Measurements from ENCODE around the gene ESRRB.

The ESRRB gene

GRCh38 chr14:76390621-76391020 is 14.7 kb downstream of the ESRRB start:
- peaks cover 0 to 4% of the 10 kb centered on the region in 2 donors for H3K4me1 ChIP-seq (ENCODE audit: control insufficient read depth in 2 of 2, insufficient read depth in 1 of 2, low read depth in 1 of 2, low read length in 2 of 2)

GRCh38 chr14:76391981-76392690 is 16.2 kb downstream of the ESRRB start:
- H3K14ac ChIP-seq (ENCODE audit: low read length), result no peak overlapping the region
- H3K79me1 ChIP-seq (ENCODE audit: low read depth, low read length), result no peaks in the 10 kb centered on the region
- no peak overlapping the region for H3K4me2 ChIP-seq (ENCODE audit: insufficient read depth, low read length, poor library complexity, severe bottlenecking)
- H3K23ac ChIP-seq (ENCODE audit: low read depth, low read length, poor library complexity), result no peak overlapping the region
- peak overlapping the region; percentile 55 for H3K18ac ChIP-seq (ENCODE audit: low read length)
- H3K27me3 ChIP-seq (ENCODE audit: control insufficient read depth in 3 of 3, insufficient read depth in 3 of 3, low read depth in 1 of 3, low read length in 3 of 3), result peaks cover 0 to 17% (median 0%) of the 10 kb centered on the region in 3 experiments
- no peak overlapping the region for H3K4ac ChIP-seq (ENCODE audit: low read length)
- no peak overlapping the region for H4K91ac ChIP-seq (ENCODE audit: low read depth, low read length, poor library complexity)
- H2AFZ ChIP-seq (ENCODE audit: low read length), result no peak overlapping the region
- H2AK5ac ChIP-seq (ENCODE audit: low read depth, low read length), result peak overlapping the region; percentile 32
- no peak overlapping the region for H2BK5ac ChIP-seq (ENCODE audit: low read length)
- H2BK15ac ChIP-seq (ENCODE audit: low read length), result peak overlapping the region; percentile 50
- H2BK120ac ChIP-seq (ENCODE audit: low read depth, low read length), result no peak overlapping the region
- H2BK12ac ChIP-seq (ENCODE audit: low read length), result no peak overlapping the region
- peak overlapping the region; percentile 47 for H3K9ac ChIP-seq (ENCODE audit: low read depth, low read length, poor library complexity)
- H4K8ac ChIP-seq (ENCODE audit: low read depth, low read length), result no peak overlapping the region
- DNase-seq (ENCODE audit: low spot score), result no peak
- H3K4me1 ChIP-seq (ENCODE audit: control insufficient read depth in 2 of 2, insufficient read depth in 1 of 2, low read depth in 1 of 2, low read length in 2 of 2), result peaks cover 0 to 2% of the 10 kb centered on the region in 2 donors
- H3K36me3 ChIP-seq (replicated peaks in 1 of 2; ENCODE audit: control insufficient read depth in 2 of 2, insufficient read depth in 2 of 2, low read length in 2 of 2), result no peaks in the 10 kb centered on the region
- H3K9me3 ChIP-seq (replicated peaks in 1 of 2; ENCODE audit: control insufficient read depth in 2 of 2, insufficient read depth in 1 of 2, low read depth in 1 of 2, low read length in 2 of 2), result no peaks in the 10 kb centered on the region
- no peak overlapping the region for H3K27ac ChIP-seq (replicated peaks; ENCODE audit: low read length)
- H3K4me3 ChIP-seq (ENCODE audit: low read length in 2 of 2), result no peak overlapping the region
- WGBS, 2 donors (ENCODE audit: extremely low coverage in 2 of 2, insufficient read length in 2 of 2, insufficient replicate concordance in 1 of 2), result no CpG with 5 or more reads among the region's 12 CpGs

More at GRCh38 chr14:76390621-76391020, 14.7 kb downstream of the ESRRB start:
- Histone ChIP-seq H3K4ac (ENCODE audit: low read length) (no peak overlapping the region), H3K4me2 (ENCODE audit: insufficient read depth, low read length, poor library complexity, severe bottlenecking) (no peak overlapping the region), H4K8ac (ENCODE audit: low read depth, low read length) (no peak overlapping the region), H3K9me3 (replicated peaks in 1 of 2; ENCODE audit: control insufficient read depth in 2 of 2, insufficient read depth in 1 of 2, low read depth in 1 of 2, low read length in 2 of 2) (no peaks in the 10 kb centered on the region), H2AK5ac (ENCODE audit: low read depth, low read length) (no peak overlapping the region), H2BK5ac (ENCODE audit: low read length) (no peak overlapping the region), H3K9ac (ENCODE audit: low read depth, low read length, poor library complexity) (no peak overlapping the region), H3K18ac (ENCODE audit: low read length) (peak overlapping the region; percentile 5), H2AFZ (ENCODE audit: low read length) (no peak overlapping the region), H2BK15ac (ENCODE audit: low read length) (no peak overlapping the region), H4K91ac (ENCODE audit: low read depth, low read length, poor library complexity) (no peak overlapping the region), H3K79me1 (ENCODE audit: low read depth, low read length) (no peaks in the 10 kb centered on the region), H2BK12ac (ENCODE audit: low read length) (no peak overlapping the region), H3K23ac (ENCODE audit: low read depth, low read length, poor library complexity) (no peak overlapping the region), H3K27me3 (ENCODE audit: control insufficient read depth in 3 of 3, insufficient read depth in 3 of 3, low read depth in 1 of 3, low read length in 3 of 3) (peaks cover 0 to 7% (median 0%) of the 10 kb centered on the region in 3 experiments), H3K14ac (ENCODE audit: low read length) (no peak overlapping the region), H3K27ac (replicated peaks; ENCODE audit: low read length) (no peak overlapping the region), H2BK120ac (ENCODE audit: low read depth, low read length) (no peak overlapping the region), H3K36me3 (replicated peaks in 1 of 2; ENCODE audit: control insufficient read depth in 2 of 2, insufficient read depth in 2 of 2, low read length in 2 of 2) (no peaks in the 10 kb centered on the region), H3K4me3 (ENCODE audit: low read length in 2 of 2) (no peak overlapping the region)
- no peak for DNase-seq (ENCODE audit: low spot score)
- WGBS, 2 donors (ENCODE audit: extremely low coverage in 2 of 2, insufficient read length in 2 of 2, insufficient replicate concordance in 1 of 2), result no CpG with 5 or more reads among the region's 7 CpGs

DNA sequence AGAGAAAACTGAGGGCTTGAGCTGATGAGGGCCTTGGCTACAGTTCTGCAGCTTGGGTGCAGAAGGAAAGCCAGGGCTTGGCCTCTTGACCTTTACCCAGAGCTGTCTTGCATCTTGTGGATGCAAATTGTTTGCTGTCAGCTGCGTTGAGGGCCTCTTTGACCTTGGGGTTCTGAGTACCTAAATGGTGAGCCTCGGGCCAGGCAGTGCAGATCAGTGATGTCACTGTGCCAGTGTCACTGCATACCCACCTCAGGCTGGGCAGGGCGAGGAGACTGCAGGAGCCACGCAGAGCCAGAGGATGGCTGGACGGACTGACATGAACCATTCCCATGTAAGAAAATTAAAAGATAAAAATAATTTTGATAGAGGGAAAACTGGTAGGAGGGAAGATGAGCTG is 18.6 kb downstream of the ESRRB start:
- Histone ChIP-seq H3K23ac (ENCODE audit: low read depth, low read length, poor library complexity) (no peak overlapping the region), H2BK5ac (ENCODE audit: low read length) (no peak overlapping the region), H3K4ac (ENCODE audit: low read length) (peak overlapping the region; percentile 2), H3K4me2 (ENCODE audit: insufficient read depth, low read length, poor library complexity, severe bottlenecking) (no peak overlapping the region), H3K27me3 (ENCODE audit: control insufficient read depth in 3 of 3, insufficient read depth in 3 of 3, low read depth in 1 of 3, low read length in 3 of 3) (peaks cover 0 to 34% (median 0%) of the 10 kb centered on the region in 3 experiments), H3K9ac (ENCODE audit: low read depth, low read length, poor library complexity) (no peak overlapping the region), H3K4me3 (ENCODE audit: low read length in 2 of 2) (no peak overlapping the region), H4K8ac (ENCODE audit: low read depth, low read length) (no peak overlapping the region), H2BK120ac (ENCODE audit: low read depth, low read length) (no peak overlapping the region), H3K79me1 (ENCODE audit: low read depth, low read length) (no peaks in the 10 kb centered on the region), H3K14ac (ENCODE audit: low read length) (peak overlapping the region; percentile 41), H4K91ac (ENCODE audit: low read depth, low read length, poor library complexity) (no peak overlapping the region), H3K36me3 (replicated peaks in 1 of 2; ENCODE audit: control insufficient read depth in 2 of 2, insufficient read depth in 2 of 2, low read length in 2 of 2) (no peaks in the 10 kb centered on the region), H3K18ac (ENCODE audit: low read length) (no peak overlapping the region), H2BK15ac (ENCODE audit: low read length) (no peak overlapping the region), H3K27ac (replicated peaks; ENCODE audit: low read length) (no peak overlapping the region), H3K9me3 (replicated peaks in 1 of 2; ENCODE audit: control insufficient read depth in 2 of 2, insufficient read depth in 1 of 2, low read depth in 1 of 2, low read length in 2 of 2) (no peaks in the 10 kb centered on the region), H2AFZ (ENCODE audit: low read length) (no peak overlapping the region), H3K4me1 (ENCODE audit: control insufficient read depth in 2 of 2, insufficient read depth in 1 of 2, low read depth in 1 of 2, low read length in 2 of 2) (peaks cover 0 to 4% of the 10 kb centered on the region in 2 donors), H2BK12ac (ENCODE audit: low read length) (no peak overlapping the region), H2AK5ac (ENCODE audit: low read depth, low read length) (peak overlapping the region; percentile 32)
- no peak for DNase-seq (ENCODE audit: low spot score)
- WGBS, 2 donors (ENCODE audit: extremely low coverage in 2 of 2, insufficient read length in 2 of 2, insufficient replicate concordance in 1 of 2), result no CpG with 5 or more reads among the region's 5 CpGs

DNA sequence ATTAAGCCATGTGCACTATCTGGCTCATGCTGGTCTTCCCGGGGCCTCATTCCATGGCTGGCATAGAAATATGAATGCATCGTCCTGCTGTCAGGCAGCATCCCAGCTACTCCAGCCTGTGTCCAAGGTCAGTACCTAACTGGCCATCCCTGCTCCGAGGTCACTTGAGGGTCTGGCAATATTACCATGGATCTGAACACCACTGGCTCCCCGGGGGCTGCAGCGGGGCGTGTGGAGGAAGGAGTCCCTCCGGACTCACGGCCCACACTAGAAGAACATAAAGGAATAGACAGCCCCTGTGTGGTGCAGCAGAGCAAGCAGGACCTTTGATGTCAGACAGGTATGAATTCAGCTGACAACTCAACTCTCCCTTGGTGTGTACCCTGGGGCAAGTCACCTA is 19.2 kb downstream of the ESRRB start:
- no peak overlapping the region for H4K8ac ChIP-seq (ENCODE audit: low read depth, low read length)
- H3K9ac ChIP-seq (ENCODE audit: low read depth, low read length, poor library complexity), result no peak overlapping the region
- H3K14ac ChIP-seq (ENCODE audit: low read length), result no peak overlapping the region
- no peak overlapping the region for H3K4me3 ChIP-seq (ENCODE audit: low read length in 2 of 2)
- no peaks in the 10 kb centered on the region for H3K79me1 ChIP-seq (ENCODE audit: low read depth, low read length)
- no peak overlapping the region for H3K23ac ChIP-seq (ENCODE audit: low read depth, low read length, poor library complexity)
- H3K18ac ChIP-seq (ENCODE audit: low read length), result no peak overlapping the region
- H2BK120ac ChIP-seq (ENCODE audit: low read depth, low read length), result no peak overlapping the region
- no peak overlapping the region for H2BK15ac ChIP-seq (ENCODE audit: low read length)
- no peak overlapping the region for H2AK5ac ChIP-seq (ENCODE audit: low read depth, low read length)
- H4K91ac ChIP-seq (ENCODE audit: low read depth, low read length, poor library complexity), result no peak overlapping the region
- H3K4me2 ChIP-seq (ENCODE audit: insufficient read depth, low read length, poor library complexity, severe bottlenecking), result no peak overlapping the region
- peaks cover 0 to 40% (median 0%) of the 10 kb centered on the region in 3 experiments for H3K27me3 ChIP-seq (ENCODE audit: control insufficient read depth in 3 of 3, insufficient read depth in 3 of 3, low read depth in 1 of 3, low read length in 3 of 3)
- peaks cover 0 to 6% of the 10 kb centered on the region in 2 donors for H3K4me1 ChIP-seq (ENCODE audit: control insufficient read depth in 2 of 2, insufficient read depth in 1 of 2, low read depth in 1 of 2, low read length in 2 of 2)
- H2BK12ac ChIP-seq (ENCODE audit: low read length), result no peak overlapping the region
- no peak overlapping the region for H2BK5ac ChIP-seq (ENCODE audit: low read length)
- no peak for DNase-seq (ENCODE audit: low spot score)
- H3K27ac ChIP-seq (replicated peaks; ENCODE audit: low read length), result no peak overlapping the region
- H3K4ac ChIP-seq (ENCODE audit: low read length), result no peak overlapping the region
- no peak overlapping the region for H2AFZ ChIP-seq (ENCODE audit: low read length)
- H3K9me3 ChIP-seq (replicated peaks in 1 of 2; ENCODE audit: control insufficient read depth in 2 of 2, insufficient read depth in 1 of 2, low read depth in 1 of 2, low read length in 2 of 2), result no peaks in the 10 kb centered on the region
- no CpG with 5 or more reads among the region's 8 CpGs for WGBS, 2 donors (ENCODE audit: extremely low coverage in 2 of 2, insufficient read length in 2 of 2, insufficient replicate concordance in 1 of 2)
- H3K36me3 ChIP-seq (replicated peaks in 1 of 2; ENCODE audit: control insufficient read depth in 2 of 2, insufficient read depth in 2 of 2, low read length in 2 of 2), result no peaks in the 10 kb centered on the region
